ENCODE measurements around the gene ZNF335.

GRCh38 chr20:45985573-45985972 is 13.6 kb upstream of the ZNF335 start:
- TF ChIP-seq GATA3 (IDR thresholded peaks at IDR 0.05; ENCODE audit: low read depth, low read length) (no peak), GATA2 (IDR thresholded peaks at IDR 0.05; ENCODE audit: low read depth, low read length) (no peak)

Measured in SH-SY5Y (cell line).